ENCODE data around the gene SCAMP5.

The SCAMP5 gene

GRCh38 chr15:74955796-74956647 lies 39.3 kb upstream of the SCAMP5 start:
- peak; percentile 76 for DNase-seq (ENCODE audit: low spot score)
- in situ Hi-C loops (cut with MboI; ENCODE audit: low sequenced_read_pairs, unreplicated experiment), result no loop called here
- TF ChIP-seq CTCF (IDR thresholded peaks at IDR 0.05; ENCODE audit: borderline replicate concordance, control extremely low read depth, extremely low read depth, insufficient read depth, missing control alignments), result peak; percentile 37

GRCh38 chr15:74956648-74957475 lies 38.5 kb upstream of the SCAMP5 start, which contains the start of gene RPP25:
TSS of gene RPP25 (minus strand) at chr15:74956772. CDS start at chr15:74956583, 189 bp downstream.
- DNase-seq (ENCODE audit: low spot score), result peak; percentile 90
- in situ Hi-C loops (cut with MboI; ENCODE audit: low sequenced_read_pairs, unreplicated experiment), result no loop called here
- no peak for TF ChIP-seq CTCF (IDR thresholded peaks at IDR 0.05; ENCODE audit: borderline replicate concordance, control extremely low read depth, extremely low read depth, insufficient read depth, missing control alignments)

DNA sequence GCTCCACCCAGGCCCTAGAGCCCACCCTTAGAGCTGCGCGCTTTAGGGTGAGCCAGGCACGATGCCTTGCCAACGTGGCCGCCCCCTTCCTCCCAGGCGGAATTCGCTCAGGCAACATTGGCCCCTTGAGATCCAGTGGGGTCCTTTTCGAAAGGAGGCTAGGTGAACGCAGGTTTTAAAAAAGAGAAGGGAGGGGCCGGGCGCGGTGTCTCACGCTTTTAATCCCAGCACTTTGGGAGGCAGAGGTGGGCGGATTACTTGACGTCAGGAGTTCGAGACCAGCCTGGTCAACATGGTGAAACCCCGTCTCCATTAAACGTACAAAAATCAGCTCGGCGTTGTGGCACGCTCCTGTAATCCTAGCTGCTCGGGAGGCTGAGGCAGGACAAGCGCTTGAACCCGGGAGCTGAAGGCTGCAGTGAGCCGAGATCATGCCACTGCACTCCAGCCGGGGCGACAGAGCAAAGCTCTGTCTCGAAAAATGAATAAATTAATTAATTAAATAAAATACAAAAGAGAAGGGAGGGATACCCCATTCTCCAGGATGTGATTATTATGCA lies 37.8 kb upstream of the SCAMP5 start:
- in situ Hi-C loops (cut with MboI; ENCODE audit: low sequenced_read_pairs, unreplicated experiment), result no loop called here
- DNase-seq (ENCODE audit: low spot score), result no peak
- no peak for TF ChIP-seq CTCF (IDR thresholded peaks at IDR 0.05; ENCODE audit: borderline replicate concordance, control extremely low read depth, extremely low read depth, insufficient read depth, missing control alignments)

DNA sequence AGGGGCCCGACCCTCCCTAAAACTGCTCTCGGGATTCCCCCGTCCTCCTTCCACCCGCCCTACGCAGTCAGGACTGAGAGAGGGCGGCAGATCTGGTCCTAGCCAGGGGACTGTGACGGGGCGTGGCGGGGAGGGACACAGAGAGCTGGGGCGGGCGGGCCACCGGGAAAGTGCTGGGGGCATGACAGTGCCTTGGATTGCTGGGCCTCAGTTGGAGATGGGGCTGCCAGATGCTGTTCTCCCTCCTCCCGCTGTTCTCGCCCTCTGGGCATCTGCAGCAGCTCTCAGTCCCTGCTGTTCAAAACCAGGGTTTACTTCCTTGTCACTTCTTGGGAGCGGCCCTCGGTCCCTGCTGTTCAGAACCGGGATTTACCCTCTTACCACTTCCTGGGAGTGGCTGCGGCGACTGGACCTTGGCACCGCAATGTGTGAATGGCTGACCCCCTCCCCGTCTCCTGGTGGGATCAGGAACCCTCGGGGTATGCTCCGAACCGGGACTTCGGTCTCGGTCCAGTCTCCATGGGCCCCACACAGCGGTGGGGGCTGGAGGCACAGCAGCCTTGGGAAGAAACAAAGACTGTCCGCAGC lies 36.9 kb upstream of the SCAMP5 start:
- in situ Hi-C loops (cut with MboI; ENCODE audit: low sequenced_read_pairs, unreplicated experiment), result no loop called here
- no peak for TF ChIP-seq CTCF (IDR thresholded peaks at IDR 0.05; ENCODE audit: borderline replicate concordance, control extremely low read depth, extremely low read depth, insufficient read depth, missing control alignments)
- DNase-seq (ENCODE audit: low spot score), result peak; percentile 46

- no peak for TF ChIP-seq CTCF (IDR thresholded peaks at IDR 0.05; ENCODE audit: borderline replicate concordance, control extremely low read depth, extremely low read depth, insufficient read depth, missing control alignments)
- in situ Hi-C loops (cut with MboI; ENCODE audit: low sequenced_read_pairs, unreplicated experiment), result no loop called here
- no peak for DNase-seq (ENCODE audit: low spot score)
These were observed 36.3 kb upstream of the SCAMP5 start for GRCh38 chr15:74958908-74959585.

GRCh38 chr15:74959586-74959939 lies 35.8 kb upstream of the SCAMP5 start:
- no peak for DNase-seq (ENCODE audit: low spot score)
- in situ Hi-C loops (cut with MboI; ENCODE audit: low sequenced_read_pairs, unreplicated experiment), result no loop called here
- no peak for TF ChIP-seq CTCF (IDR thresholded peaks at IDR 0.05; ENCODE audit: borderline replicate concordance, control extremely low read depth, extremely low read depth, insufficient read depth, missing control alignments)
